ENCODE results near the gene EHD4. TPM values are rescaled to one million over a fixed set of nuclear protein-coding genes. Genes with fewer than 3 reads are reported as not detected.

Gene EHD4
- 13.9 and 27.6 TPM in 2 replicates for total RNA-seq

GRCh38 chr15:41972253-41973242, at the start of gene EHD4:
EHD4 (minus strand) TSS chr15:41972557; CDS start chr15:41972494, 63 bp downstream.

GRCh38 chr15:42020713-42021273, 48.4 kb upstream of the EHD4 start, which contains the start of gene PLA2G4E:
PLA2G4E (minus strand) TSS chr15:42021042; CDS start chr15:42021030, 12 bp downstream.

GRCh38 chr15:41893422-41894250, 78.7 kb downstream of the EHD4 start, which contains the start of gene SPTBN5:
SPTBN5 (minus strand) TSS chr15:41894053; CDS start chr15:41893497, 556 bp downstream.

Other genes with a start within 250 kb of the EHD4 start
- 20.7 and 26.6 TPM in 2 replicates for gene MAPKBP1, start 198.1 kb downstream of the EHD4 start, total RNA-seq
- gene JMJD7, start 144.5 kb downstream of the EHD4 start, total RNA-seq, result 2.5 and 4.1 TPM in 2 replicates
- gene PLA2G4B, start 133.7 kb downstream of the EHD4 start, total RNA-seq, result 1.1 and 1.2 TPM in 2 replicates
- gene SPTBN5, start 78.5 kb downstream of the EHD4 start, total RNA-seq, result 0.20 and 0.36 TPM in 2 replicates
- gene PLA2G4E, start 48.5 kb upstream of the EHD4 start, total RNA-seq, result not detected in 2 replicates
- gene PLA2G4D, start 122.0 kb upstream of the EHD4 start, total RNA-seq, result under 0.01 TPM in 1 of 2 replicates, not detected in the other
- not detected in 2 replicates for gene PLA2G4F, start 184.1 kb upstream of the EHD4 start, total RNA-seq
- gene VPS39, start 235.7 kb upstream of the EHD4 start, total RNA-seq, result 57.7 and 62.1 TPM in 2 replicates

All from smooth muscle cell of the pulmonary artery (primary cell).